ENCODE measurements around the gene SLMAP. TPM values are rescaled to one million over a fixed set of nuclear protein-coding genes. Genes with fewer than 3 reads are reported as not detected.

SLMAP gene
- total and polyA plus RNA-seq, 7 donors: 28.2 to 745 (median 300) TPM

DNA sequence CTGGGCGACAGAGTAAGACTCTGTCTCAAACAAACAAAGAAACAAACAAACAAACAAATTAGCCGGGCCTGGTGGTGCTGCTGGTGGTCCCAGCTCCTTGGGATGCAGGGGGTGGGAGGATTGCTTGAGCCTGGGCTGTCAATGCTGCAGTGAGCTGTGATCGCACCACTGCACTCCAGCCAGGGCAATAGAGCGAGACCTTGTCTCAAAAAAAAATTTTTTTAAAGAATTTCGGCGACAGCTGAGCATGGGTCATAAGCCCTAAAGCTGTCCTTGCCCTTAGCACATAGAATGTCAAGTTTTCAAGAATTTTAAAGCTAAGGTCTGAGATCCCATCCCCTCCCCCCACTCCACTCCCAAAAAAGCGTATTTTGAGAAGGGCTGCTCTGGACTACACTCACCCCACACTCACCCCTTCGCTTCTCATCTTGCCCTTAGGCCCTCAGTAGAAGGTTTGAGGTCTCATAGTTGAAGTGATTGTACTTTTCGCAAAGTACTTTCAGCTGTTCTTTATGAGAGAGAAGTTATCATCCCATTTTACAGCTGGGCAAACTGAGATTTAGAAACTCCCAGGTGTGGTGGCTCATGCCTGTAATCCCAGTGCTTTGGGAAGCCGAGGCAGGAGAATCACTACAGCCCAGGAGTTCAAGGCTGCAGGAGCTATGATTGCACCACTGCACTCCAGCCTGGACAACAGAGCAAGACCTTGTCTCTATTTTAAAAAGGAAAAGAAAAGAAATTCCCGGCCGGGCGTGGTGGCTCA is 217.8 kb downstream of the SLMAP start:
- no peak for TF ChIP-seq POLR2AphosphoS5 (IDR thresholded peaks at IDR 0.05)
- TF ChIP-seq, protein P1, sequence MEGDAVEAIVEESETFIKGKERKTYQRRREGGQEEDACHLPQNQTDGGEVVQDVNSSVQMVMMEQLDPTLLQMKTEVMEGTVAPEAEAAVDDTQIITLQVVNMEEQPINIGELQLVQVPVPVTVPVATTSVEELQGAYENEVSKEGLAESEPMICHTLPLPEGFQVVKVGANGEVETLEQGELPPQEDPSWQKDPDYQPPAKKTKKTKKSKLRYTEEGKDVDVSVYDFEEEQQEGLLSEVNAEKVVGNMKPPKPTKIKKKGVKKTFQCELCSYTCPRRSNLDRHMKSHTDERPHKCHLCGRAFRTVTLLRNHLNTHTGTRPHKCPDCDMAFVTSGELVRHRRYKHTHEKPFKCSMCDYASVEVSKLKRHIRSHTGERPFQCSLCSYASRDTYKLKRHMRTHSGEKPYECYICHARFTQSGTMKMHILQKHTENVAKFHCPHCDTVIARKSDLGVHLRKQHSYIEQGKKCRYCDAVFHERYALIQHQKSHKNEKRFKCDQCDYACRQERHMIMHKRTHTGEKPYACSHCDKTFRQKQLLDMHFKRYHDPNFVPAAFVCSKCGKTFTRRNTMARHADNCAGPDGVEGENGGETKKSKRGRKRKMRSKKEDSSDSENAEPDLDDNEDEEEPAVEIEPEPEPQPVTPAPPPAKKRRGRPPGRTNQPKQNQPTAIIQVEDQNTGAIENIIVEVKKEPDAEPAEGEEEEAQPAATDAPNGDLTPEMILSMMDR (IDR thresholded peaks at IDR 0.05): no peak
- no peak for TF ChIP-seq POLR2A (IDR thresholded peaks at IDR 0.05)
- TF ChIP-seq EP300 (IDR thresholded peaks at IDR 0.05): no peak
- intact Hi-C loops (cut with DNase I): loop anchor here (2.0 kb wide), 1 partner anchor 109 kb away; no protein-coding TSS in a partner anchor
- Histone ChIP-seq H3K27ac (peak overlapping the region in 3 of 4 donors; percentile 44 to 68 (median 44)), H3K27me3 (no peaks in the 10 kb centered on the region), H3K4me3 (no peak overlapping the region), H3K4me1 (peaks cover 0 to 36% (median 29%) of the 10 kb centered on the region in 4 donors), H3K9me3 (no peaks in the 10 kb centered on the region), H3K36me3 (no peaks in the 10 kb centered on the region)
- DNase-seq: no peak
- WGBS, 2 donors: 81 to 93% methylated on average over 13 of the region's 13 CpGs

DNA sequence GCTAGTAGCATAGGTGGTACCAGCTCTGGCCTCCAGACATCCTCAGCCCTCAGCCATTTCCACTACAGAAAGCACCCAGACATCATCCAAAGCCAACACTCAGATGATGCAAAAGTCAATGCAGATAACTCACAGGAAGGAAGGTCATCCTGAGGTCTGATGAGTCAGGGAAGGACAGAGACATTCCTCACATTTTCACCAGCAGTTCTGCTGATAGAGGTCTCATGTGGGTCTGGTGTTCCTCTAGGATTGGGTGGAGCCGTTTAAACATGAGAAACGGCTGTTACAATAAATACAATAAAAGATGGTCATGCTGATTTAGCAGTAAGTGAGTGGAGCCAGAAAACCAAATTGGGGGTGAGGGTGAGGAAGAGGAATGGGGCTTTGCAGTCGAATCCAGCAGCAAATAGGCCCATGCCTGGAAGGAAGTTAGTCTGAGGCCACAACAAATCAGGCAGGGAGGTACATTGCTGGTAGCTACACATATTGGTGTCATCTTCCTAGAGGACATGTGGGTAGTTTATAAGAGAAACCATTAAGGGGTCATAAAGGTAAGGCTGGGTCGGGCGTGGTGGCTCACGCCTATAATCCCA is 218.8 kb downstream of the SLMAP start:
- peak overlapping the region; percentile 21 to 68 (median 44) for H3K27ac ChIP-seq
- no peaks in the 10 kb centered on the region for H3K27me3 ChIP-seq
- DNase-seq: no peak
- peaks cover 0 to 31% (median 27%) of the 10 kb centered on the region in 4 donors for H3K4me1 ChIP-seq
- intact Hi-C loops (cut with DNase I): no loop called here
- H3K9me3 ChIP-seq: no peaks in the 10 kb centered on the region
- no peaks in the 10 kb centered on the region for H3K36me3 ChIP-seq
- no peak overlapping the region for H3K4me3 ChIP-seq
- no peak for TF ChIP-seq POLR2A (IDR thresholded peaks at IDR 0.05)
- TF ChIP-seq, protein P1 (IDR thresholded peaks at IDR 0.05): no peak
- TF ChIP-seq POLR2AphosphoS5 (IDR thresholded peaks at IDR 0.05): peak in 2 of 4 donors; percentile 37 to 61
- TF ChIP-seq EP300 (IDR thresholded peaks at IDR 0.05): no peak
- WGBS, 2 donors: 12 to 57% methylated on average over 6 of the region's 6 CpGs

DNA sequence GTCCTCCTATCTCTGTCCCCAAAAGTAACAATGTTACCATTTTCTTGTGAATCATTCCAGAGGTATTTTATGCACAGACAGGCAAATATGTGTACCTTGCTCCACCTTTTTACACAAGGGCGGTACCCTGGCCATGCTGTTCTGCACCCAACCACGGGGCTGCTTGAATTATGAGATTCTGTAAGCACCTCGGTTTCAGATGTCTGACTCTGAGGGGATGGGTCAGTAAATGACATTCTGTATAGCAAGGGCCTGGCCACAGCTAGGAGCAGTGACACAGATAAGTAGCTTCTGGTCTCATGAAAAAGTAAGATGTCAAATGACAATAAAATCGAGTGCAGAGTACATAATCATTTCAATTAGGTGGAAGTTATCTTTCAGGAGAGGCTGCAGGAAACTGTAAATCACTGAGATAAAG is 221.7 kb downstream of the SLMAP start:
- TF ChIP-seq EP300 (IDR thresholded peaks at IDR 0.05) (no peak), POLR2AphosphoS5 (IDR thresholded peaks at IDR 0.05) (no peak), POLR2A (IDR thresholded peaks at IDR 0.05) (no peak)
- TF ChIP-seq, protein P1 (IDR thresholded peaks at IDR 0.05): no peak
- no peak overlapping the region for H3K27ac ChIP-seq
- H3K27me3 ChIP-seq: no peaks in the 10 kb centered on the region
- no peaks in the 10 kb centered on the region for H3K9me3 ChIP-seq
- 11 to 46% methylated on average over 4 of the region's 4 CpGs for WGBS, 2 donors
- H3K4me1 ChIP-seq: peaks cover 0 to 15% (median 14%) of the 10 kb centered on the region in 4 donors
- H3K4me3 ChIP-seq: no peak overlapping the region
- DNase-seq: no peak
- intact Hi-C loops (cut with DNase I): no loop called here
- no peaks in the 10 kb centered on the region for H3K36me3 ChIP-seq

DNA sequence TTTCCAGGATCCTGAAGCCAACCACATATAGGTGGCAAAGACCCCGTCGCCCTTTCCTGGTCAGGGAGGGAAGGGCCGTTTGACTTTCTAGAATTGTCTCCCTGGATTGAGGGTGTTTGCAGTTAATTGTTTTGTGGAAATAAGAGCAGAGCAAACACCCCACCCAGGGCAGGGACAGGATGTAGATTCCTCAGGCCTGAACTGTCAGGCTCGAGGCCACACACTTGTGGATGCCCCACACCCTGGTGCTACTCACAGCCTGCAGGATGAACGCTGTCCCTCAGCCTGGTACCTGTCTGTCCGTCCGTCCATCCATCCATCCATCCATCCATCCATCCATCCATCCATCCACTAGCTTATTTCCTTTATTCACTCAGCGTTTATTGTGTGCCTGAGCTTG is 222.2 kb downstream of the SLMAP start:
- WGBS, 2 donors: 19 to 63% methylated on average over 8 of the region's 8 CpGs

More for the DNA sequence above, 222.2 kb downstream of the SLMAP start:
- no peak for DNase-seq
- peaks cover 0 to 17% (median 13%) of the 10 kb centered on the region in 4 donors for H3K4me1 ChIP-seq
- intact Hi-C loops (cut with DNase I): no loop called here
- H3K27ac ChIP-seq: no peak overlapping the region
- H3K27me3 ChIP-seq: no peaks in the 10 kb centered on the region
- H3K9me3 ChIP-seq: no peaks in the 10 kb centered on the region
- TF ChIP-seq, protein P1 (IDR thresholded peaks at IDR 0.05): no peak
- TF ChIP-seq EP300 (IDR thresholded peaks at IDR 0.05): no peak
- no peak overlapping the region for H3K4me3 ChIP-seq
- no peaks in the 10 kb centered on the region for H3K36me3 ChIP-seq

Other genes with a start within 250 kb of the SLMAP start
- under 1 TPM in 2 of 4 donors, not detected in 2; 0.27 to 0.28 TPM for gene DNAH12, start 212.0 kb upstream of the SLMAP start, total RNA-seq
- gene DNAH12, start 212.0 kb upstream of the SLMAP start, polyA plus RNA-seq: under 1 TPM in 1 of 3 donors, not detected in 2; 0.16 TPM
- gene PDE12, start 200.0 kb upstream of the SLMAP start, total RNA-seq: 10 to 100 TPM; 11.4 to 17.9 (median 12.4) TPM
- 1 to 10 TPM; 4.8 to 7.4 (median 7.4) TPM for gene PDE12, start 200.0 kb upstream of the SLMAP start, polyA plus RNA-seq
- 10 to 100 TPM; 88.1 to 96.9 (median 89.3) TPM for gene ARF4, start 159.0 kb upstream of the SLMAP start, total RNA-seq
- 100 to 1,000 TPM; 162 to 290 (median 168) TPM for gene ARF4, start 159.0 kb upstream of the SLMAP start, polyA plus RNA-seq
- gene DENND6A, start 63.2 kb upstream of the SLMAP start, total RNA-seq: 10 to 100 TPM; 23.8 to 51.7 (median 38.4) TPM
- gene DENND6A, start 63.2 kb upstream of the SLMAP start, polyA plus RNA-seq: 1 to 10 TPM; 6.0 to 8.6 (median 8.6) TPM

Measured in sigmoid colon (tissue), 7 donors.